Measurements from ENCODE around the gene IRAK1BP1. TPM values are rescaled to one million over a fixed set of nuclear protein-coding genes. Genes with fewer than 3 reads are reported as not detected.
A peak's percentile ranks its signal among the peaks of the same experiment; 100 is the strongest.
"Not testable (repeated sequence)": the region's sequence is repeated elsewhere in the genome, so short reads cannot be mapped to it uniquely, and the experiment has no call there.

Gene IRAK1BP1
- total and polyA plus RNA-seq, 2 donors: 3.8 to 6.2 TPM

DNA sequence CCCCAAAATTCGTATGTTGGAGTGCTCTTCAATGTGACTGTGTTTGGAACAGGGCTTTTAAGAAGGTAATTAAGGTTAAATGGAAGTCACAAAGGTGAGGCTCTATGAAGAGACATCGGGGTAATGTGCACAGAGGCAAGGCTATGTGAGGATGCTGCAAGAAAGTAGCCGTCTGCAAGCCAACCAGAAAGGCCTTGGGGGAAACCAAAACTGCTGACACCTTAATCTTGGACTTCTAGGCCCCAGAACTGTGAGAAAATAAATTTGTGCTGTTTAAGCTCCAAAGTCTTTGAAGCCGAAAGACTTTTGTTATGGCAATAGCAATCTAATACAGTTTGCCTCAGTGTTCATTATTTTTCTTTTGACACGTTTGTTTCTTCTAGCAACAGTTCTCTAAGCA is 2.4 kb upstream of the IRAK1BP1 start:
- H3K4me3 ChIP-seq (ENCODE audit: low read length in 2 of 2): no peak overlapping the region
- no peaks in the 10 kb centered on the region for H3K27me3 ChIP-seq (ENCODE audit: control insufficient read depth in 2 of 2, insufficient read depth in 1 of 2, low read length in 1 of 2)
- 96% methylated on average over 5 of the region's 5 CpGs for WGBS
- no peaks in the 10 kb centered on the region for H3K9me3 ChIP-seq (ENCODE audit: control insufficient read depth in 2 of 2, insufficient read depth in 1 of 2, low read length in 1 of 2)
- H3K36me3 ChIP-seq (ENCODE audit: control insufficient read depth in 2 of 2, insufficient read depth in 2 of 2, low read length in 1 of 2): no peaks in the 10 kb centered on the region
- H3K4me1 ChIP-seq (ENCODE audit: control insufficient read depth in 2 of 2, insufficient read depth in 2 of 2, low read length in 2 of 2): peaks cover 0 to 3% of the 10 kb centered on the region in 2 donors
- no peak for DNase-seq (ENCODE audit: low read depth in 6 of 9, low spot score in 9 of 9)
- no peak overlapping the region for H3K27ac ChIP-seq (ENCODE audit: low read depth in 1 of 2, low read length in 1 of 2)

DNA sequence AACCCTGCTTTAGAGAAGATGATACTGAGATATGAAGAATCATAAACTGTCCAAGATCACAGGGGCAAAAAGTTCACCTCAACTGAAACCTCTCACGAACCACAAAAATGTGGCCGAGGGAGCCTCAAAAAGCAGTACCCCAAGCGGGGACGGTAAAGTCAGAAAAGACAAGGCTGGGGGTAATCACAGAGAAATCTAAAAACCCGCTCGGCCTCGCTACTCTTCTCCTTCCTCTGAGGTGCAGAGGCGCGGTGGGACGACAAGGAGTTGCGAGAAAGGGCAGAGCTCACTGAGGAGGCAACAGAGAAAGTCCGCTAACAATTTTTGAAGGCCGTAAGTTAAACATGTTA is 356 bp upstream of the IRAK1BP1 start:
- H3K27me3 ChIP-seq (ENCODE audit: control insufficient read depth in 2 of 2, insufficient read depth in 1 of 2, low read length in 1 of 2): no peaks in the 10 kb centered on the region
- no peak for DNase-seq (ENCODE audit: low read depth in 6 of 9, low spot score in 9 of 9)
- WGBS: 1% methylated on average over 13 of the region's 13 CpGs
- H3K9me3 ChIP-seq (ENCODE audit: control insufficient read depth in 2 of 2, insufficient read depth in 1 of 2, low read length in 1 of 2): no peaks in the 10 kb centered on the region
- H3K4me1 ChIP-seq (ENCODE audit: control insufficient read depth in 2 of 2, insufficient read depth in 2 of 2, low read length in 2 of 2): peaks cover 0 to 3% of the 10 kb centered on the region in 2 donors
- H3K4me3 ChIP-seq (ENCODE audit: low read length in 2 of 2): peak overlapping the region; percentile 68 to 95
- H3K27ac ChIP-seq (ENCODE audit: low read depth in 1 of 2, low read length in 1 of 2): peak overlapping the region; percentile 84 to 90
- H3K36me3 ChIP-seq (ENCODE audit: control insufficient read depth in 2 of 2, insufficient read depth in 2 of 2, low read length in 1 of 2): no peaks in the 10 kb centered on the region

GRCh38 chr6:78868116-78868515 is 765 bp downstream of the IRAK1BP1 start:
- peak overlapping the region in 1 of 2 donors; percentile 84 for H3K27ac ChIP-seq (ENCODE audit: low read depth in 1 of 2, low read length in 1 of 2)
- H3K27me3 ChIP-seq (ENCODE audit: control insufficient read depth in 2 of 2, insufficient read depth in 1 of 2, low read length in 1 of 2): no peaks in the 10 kb centered on the region
- H3K4me3 ChIP-seq (ENCODE audit: low read length in 2 of 2): peak overlapping the region; percentile 68 to 95
- peaks cover 0 to 3% of the 10 kb centered on the region in 2 donors for H3K4me1 ChIP-seq (ENCODE audit: control insufficient read depth in 2 of 2, insufficient read depth in 2 of 2, low read length in 2 of 2)
- H3K36me3 ChIP-seq (ENCODE audit: control insufficient read depth in 2 of 2, insufficient read depth in 2 of 2, low read length in 1 of 2): no peaks in the 10 kb centered on the region
- 48% methylated on average over 8 of the region's 8 CpGs for WGBS
- DNase-seq (ENCODE audit: low read depth in 6 of 9, low spot score in 9 of 9): no peak
- H3K9me3 ChIP-seq (ENCODE audit: control insufficient read depth in 2 of 2, insufficient read depth in 1 of 2, low read length in 1 of 2): no peaks in the 10 kb centered on the region

GRCh38 chr6:78875505-78875904 is 8.2 kb downstream of the IRAK1BP1 start:
- no peak overlapping the region for H3K27ac ChIP-seq (ENCODE audit: low read depth in 1 of 2, low read length in 1 of 2)
- H3K4me1 ChIP-seq (ENCODE audit: control insufficient read depth in 2 of 2, insufficient read depth in 2 of 2, low read length in 2 of 2): no peaks in the 10 kb centered on the region
- DNase-seq (ENCODE audit: low read depth in 6 of 9, low spot score in 9 of 9): no peak
- no peaks in the 10 kb centered on the region for H3K27me3 ChIP-seq (ENCODE audit: control insufficient read depth in 2 of 2, insufficient read depth in 1 of 2, low read length in 1 of 2)
- H3K36me3 ChIP-seq (ENCODE audit: control insufficient read depth in 2 of 2, insufficient read depth in 2 of 2, low read length in 1 of 2): peaks cover 0 to 2% of the 10 kb centered on the region in 2 donors
- WGBS: 97% methylated on average over 3 of the region's 3 CpGs
- H3K9me3 ChIP-seq (ENCODE audit: control insufficient read depth in 2 of 2, insufficient read depth in 1 of 2, low read length in 1 of 2): peaks cover 0 to 7% of the 10 kb centered on the region in 2 donors
- no peak overlapping the region for H3K4me3 ChIP-seq (ENCODE audit: low read length in 2 of 2)

GRCh38 chr6:78883651-78884050 is 16.3 kb downstream of the IRAK1BP1 start:
- WGBS: 96% methylated on average over 5 of the region's 5 CpGs
- no peak for DNase-seq (ENCODE audit: low read depth in 6 of 9, low spot score in 9 of 9)

DNA sequence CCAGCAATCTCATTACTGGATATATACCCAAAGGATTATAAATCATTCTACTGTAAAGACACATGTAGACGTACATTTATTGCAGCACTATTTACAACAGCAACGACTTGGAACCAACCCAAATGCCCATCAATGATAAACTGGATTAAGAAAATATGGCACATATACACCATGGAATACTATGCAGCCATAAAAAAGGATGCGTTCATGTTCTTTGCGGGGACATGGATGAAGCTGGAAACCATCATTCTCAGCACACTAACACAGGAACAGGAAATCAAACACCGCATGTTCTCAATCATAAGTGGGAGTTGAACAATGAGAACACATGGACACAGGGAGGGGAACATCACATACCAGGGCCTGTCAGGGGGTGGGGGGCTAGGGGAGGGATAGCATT is 22.6 kb downstream of the IRAK1BP1 start:
- H3K4me3 ChIP-seq (ENCODE audit: low read length in 2 of 2); H3K9me3 ChIP-seq (ENCODE audit: control insufficient read depth in 2 of 2, insufficient read depth in 1 of 2, low read length in 1 of 2); H3K27me3 ChIP-seq (ENCODE audit: control insufficient read depth in 2 of 2, insufficient read depth in 1 of 2, low read length in 1 of 2); H3K36me3 ChIP-seq (ENCODE audit: control insufficient read depth in 2 of 2, insufficient read depth in 2 of 2, low read length in 1 of 2); H3K4me1 ChIP-seq (ENCODE audit: control insufficient read depth in 2 of 2, insufficient read depth in 2 of 2, low read length in 2 of 2); DNase-seq (ENCODE audit: low read depth in 6 of 9, low spot score in 9 of 9); H3K27ac ChIP-seq (ENCODE audit: low read depth in 1 of 2, low read length in 1 of 2): not testable (repeated sequence)
- WGBS: 98% methylated on average over 5 of the region's 5 CpGs

More at GRCh38 chr6:78883651-78884050, 16.3 kb downstream of the IRAK1BP1 start:
- Histone ChIP-seq H3K36me3 (ENCODE audit: control insufficient read depth in 2 of 2, insufficient read depth in 2 of 2, low read length in 1 of 2) (no peaks in the 10 kb centered on the region), H3K4me1 (ENCODE audit: control insufficient read depth in 2 of 2, insufficient read depth in 2 of 2, low read length in 2 of 2) (no peaks in the 10 kb centered on the region), H3K27me3 (ENCODE audit: control insufficient read depth in 2 of 2, insufficient read depth in 1 of 2, low read length in 1 of 2) (no peaks in the 10 kb centered on the region), H3K9me3 (ENCODE audit: control insufficient read depth in 2 of 2, insufficient read depth in 1 of 2, low read length in 1 of 2) (no peaks in the 10 kb centered on the region), H3K27ac (ENCODE audit: low read depth in 1 of 2, low read length in 1 of 2) (no peak overlapping the region), H3K4me3 (ENCODE audit: low read length in 2 of 2) (no peak overlapping the region)

DNA sequence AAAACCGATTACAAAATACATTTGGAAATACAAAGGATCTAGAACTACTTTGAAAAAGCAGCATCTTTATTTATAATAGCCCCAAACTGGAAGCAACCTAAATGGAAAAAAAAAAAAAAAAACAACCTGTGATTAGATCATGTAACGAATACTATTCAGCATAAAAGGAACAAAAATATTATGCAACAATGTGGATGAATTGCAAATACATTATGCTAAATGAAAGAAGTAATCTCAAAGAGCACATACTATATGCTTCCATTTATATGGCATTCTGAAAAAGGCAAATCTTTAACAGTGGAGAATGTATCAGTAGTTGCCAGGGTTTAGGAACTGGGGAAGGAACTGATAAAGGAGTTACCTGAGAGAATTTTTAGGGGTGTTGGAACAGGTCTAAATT is 28.9 kb downstream of the IRAK1BP1 start:
- no peak for DNase-seq (ENCODE audit: low read depth in 6 of 9, low spot score in 9 of 9)
- Histone ChIP-seq H3K4me3 (ENCODE audit: low read length in 2 of 2) (no peak overlapping the region), H3K36me3 (ENCODE audit: control insufficient read depth in 2 of 2, insufficient read depth in 2 of 2, low read length in 1 of 2) (no peaks in the 10 kb centered on the region), H3K27ac (ENCODE audit: low read depth in 1 of 2, low read length in 1 of 2) (no peak overlapping the region), H3K9me3 (ENCODE audit: control insufficient read depth in 2 of 2, insufficient read depth in 1 of 2, low read length in 1 of 2) (no peaks in the 10 kb centered on the region), H3K4me1 (ENCODE audit: control insufficient read depth in 2 of 2, insufficient read depth in 2 of 2, low read length in 2 of 2) (no peaks in the 10 kb centered on the region), H3K27me3 (ENCODE audit: control insufficient read depth in 2 of 2, insufficient read depth in 1 of 2, low read length in 1 of 2) (no peaks in the 10 kb centered on the region)
- WGBS: 99% methylated on average over 2 of the region's 2 CpGs

DNA sequence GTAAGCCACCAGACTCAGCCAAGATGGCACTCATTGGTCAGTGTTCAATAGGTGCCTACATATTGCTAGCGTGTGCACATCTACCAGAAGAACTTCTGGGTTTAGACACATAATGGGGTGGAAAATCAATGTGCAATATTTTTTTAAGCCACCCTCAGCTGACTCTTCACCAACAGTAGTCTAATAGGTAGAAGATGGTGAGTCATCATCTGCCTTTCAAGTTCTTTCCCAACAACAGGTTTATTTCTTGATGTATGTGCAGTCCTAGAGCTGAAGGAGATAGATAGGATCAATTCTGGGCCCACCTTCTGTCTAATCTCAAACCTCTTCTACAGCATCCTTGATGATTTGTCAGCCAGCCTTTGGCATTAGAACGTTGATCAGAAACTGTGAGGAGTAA is 41.3 kb downstream of the IRAK1BP1 start:
- WGBS: 96% methylated on average over 2 of the region's 2 CpGs
- no peak overlapping the region for H3K4me3 ChIP-seq (ENCODE audit: low read length in 2 of 2)
- peaks cover 5 to 17% of the 10 kb centered on the region in 2 donors for H3K27me3 ChIP-seq (ENCODE audit: control insufficient read depth in 2 of 2, insufficient read depth in 1 of 2, low read length in 1 of 2)
- H3K9me3 ChIP-seq (ENCODE audit: control insufficient read depth in 2 of 2, insufficient read depth in 1 of 2, low read length in 1 of 2): no peaks in the 10 kb centered on the region
- no peak overlapping the region for H3K27ac ChIP-seq (ENCODE audit: low read depth in 1 of 2, low read length in 1 of 2)
- no peaks in the 10 kb centered on the region for H3K36me3 ChIP-seq (ENCODE audit: control insufficient read depth in 2 of 2, insufficient read depth in 2 of 2, low read length in 1 of 2)
- peaks cover 3 to 7% of the 10 kb centered on the region in 2 donors for H3K4me1 ChIP-seq (ENCODE audit: control insufficient read depth in 2 of 2, insufficient read depth in 2 of 2, low read length in 2 of 2)
- DNase-seq (ENCODE audit: low read depth in 6 of 9, low spot score in 9 of 9): no peak

- WGBS: 76% methylated on average over 3 of the region's 3 CpGs
- H3K27ac ChIP-seq (ENCODE audit: low read depth in 1 of 2, low read length in 1 of 2): no peak overlapping the region
- H3K4me3 ChIP-seq (ENCODE audit: low read length in 2 of 2): no peak overlapping the region
- DNase-seq (ENCODE audit: low read depth in 6 of 9, low spot score in 9 of 9): no peak
- H3K27me3 ChIP-seq (ENCODE audit: control insufficient read depth in 2 of 2, insufficient read depth in 1 of 2, low read length in 1 of 2): peaks cover 5 to 17% of the 10 kb centered on the region in 2 donors
- H3K9me3 ChIP-seq (ENCODE audit: control insufficient read depth in 2 of 2, insufficient read depth in 1 of 2, low read length in 1 of 2): no peaks in the 10 kb centered on the region
- peaks cover 3 to 7% of the 10 kb centered on the region in 2 donors for H3K4me1 ChIP-seq (ENCODE audit: control insufficient read depth in 2 of 2, insufficient read depth in 2 of 2, low read length in 2 of 2)
- no peaks in the 10 kb centered on the region for H3K36me3 ChIP-seq (ENCODE audit: control insufficient read depth in 2 of 2, insufficient read depth in 2 of 2, low read length in 1 of 2)
Measured at GRCh38 chr6:78909391-78909790, 42.0 kb downstream of the IRAK1BP1 start.

- Histone ChIP-seq H3K4me3 (ENCODE audit: low read length in 2 of 2) (no peak overlapping the region), H3K36me3 (ENCODE audit: control insufficient read depth in 2 of 2, insufficient read depth in 2 of 2, low read length in 1 of 2) (no peaks in the 10 kb centered on the region), H3K27ac (ENCODE audit: low read depth in 1 of 2, low read length in 1 of 2) (no peak overlapping the region), H3K4me1 (ENCODE audit: control insufficient read depth in 2 of 2, insufficient read depth in 2 of 2, low read length in 2 of 2) (peaks cover 3 to 7% of the 10 kb centered on the region in 2 donors), H3K27me3 (ENCODE audit: control insufficient read depth in 2 of 2, insufficient read depth in 1 of 2, low read length in 1 of 2) (peaks cover 5 to 17% of the 10 kb centered on the region in 2 donors), H3K9me3 (ENCODE audit: control insufficient read depth in 2 of 2, insufficient read depth in 1 of 2, low read length in 1 of 2) (no peaks in the 10 kb centered on the region)
- no peak for DNase-seq (ENCODE audit: low read depth in 6 of 9, low spot score in 9 of 9)
- WGBS: 93% methylated on average over 10 of the region's 10 CpGs
Measured at GRCh38 chr6:78910010-78910409, 42.7 kb downstream of the IRAK1BP1 start.
